ENCODE results near the gene CREB3L4.
A peak's percentile ranks its signal among the peaks of the same experiment; 100 is the strongest.
"Not testable (repeated sequence)": the region's sequence is repeated elsewhere in the genome, so short reads cannot be mapped to it uniquely, and the experiment has no call there.

Gene CREB3L4

DNA sequence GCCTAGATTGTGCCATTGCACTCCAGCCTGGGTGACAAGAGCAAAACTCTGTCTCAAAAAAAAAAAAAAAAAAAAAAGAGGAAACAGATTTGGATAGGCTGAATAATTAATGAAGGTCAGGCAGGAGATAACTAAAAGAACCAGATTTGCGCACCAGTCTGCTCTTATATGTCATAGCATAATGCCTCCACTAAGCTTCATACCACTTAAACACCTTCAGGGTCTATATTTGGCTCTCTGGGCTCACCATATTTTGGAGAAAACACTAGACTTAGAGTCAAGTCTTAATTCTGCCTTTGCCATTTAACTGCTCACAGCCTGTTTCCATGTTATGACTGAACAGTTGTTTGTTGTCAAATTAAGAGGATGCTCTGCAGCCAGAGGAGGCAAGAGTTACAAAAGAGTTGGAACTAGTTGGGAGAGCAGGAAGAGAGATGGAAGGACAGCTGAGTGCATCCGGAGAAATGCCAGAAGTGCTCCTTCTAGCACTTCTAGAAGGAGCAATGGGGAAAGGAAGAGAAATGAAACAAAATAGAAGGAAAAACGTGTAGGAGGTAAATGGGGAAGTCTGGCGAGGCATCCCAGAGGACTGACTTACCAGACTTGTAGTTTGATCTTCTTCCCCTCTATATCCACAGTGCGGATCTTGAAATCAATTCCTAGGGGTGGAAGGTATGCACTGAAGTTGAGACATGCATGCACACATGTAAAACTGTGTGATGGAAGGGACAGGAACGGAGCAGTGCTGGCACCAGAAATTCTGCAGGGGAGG is 16.6 kb downstream of the CREB3L4 start:
- no peak for TF ChIP-seq Cebpa-rat (IDR thresholded peaks at IDR 0.05)
- Histone ChIP-seq H3K27ac (no peak overlapping the region), H3K4me3 (no peak overlapping the region), H3K9ac (no peak overlapping the region), H3K4me2 (peak overlapping the region; percentile 96), H3K4me1 (peaks cover 37% of the 10 kb centered on the region), H3K9me3 (no peaks in the 10 kb centered on the region), H3K27me3 (no peaks in the 10 kb centered on the region), H3K36me3 (no peaks in the 10 kb centered on the region), H4K20me1 (no peaks in the 10 kb centered on the region)

DNA sequence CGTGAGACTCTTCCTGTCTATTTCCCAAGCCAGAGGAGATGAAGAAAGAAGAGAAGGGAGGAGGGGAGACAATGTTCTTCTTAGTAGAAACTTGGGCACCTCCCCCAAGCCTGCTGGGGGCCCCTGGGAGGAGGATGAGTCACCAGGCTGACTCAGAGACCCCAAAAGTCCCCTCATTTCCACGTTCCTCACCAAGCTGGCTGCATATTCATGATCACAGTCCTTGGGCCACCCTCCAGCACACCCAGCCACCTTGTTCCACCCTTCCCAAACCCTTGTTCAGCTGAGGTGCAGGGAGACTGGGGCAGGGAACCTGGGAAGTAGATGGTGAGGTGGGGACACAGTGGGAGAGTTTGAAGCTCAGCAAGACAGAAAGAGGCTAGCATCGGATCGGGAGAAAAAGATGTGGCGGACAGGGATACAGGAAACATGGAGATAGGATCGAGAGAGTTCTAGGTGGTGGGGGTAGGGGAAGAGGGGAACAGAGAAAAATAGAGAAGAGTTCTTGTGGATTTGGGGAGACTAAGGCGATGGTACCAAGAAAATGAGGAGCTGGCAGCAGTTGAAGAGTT is 17.7 kb downstream of the CREB3L4 start:
- no peaks in the 10 kb centered on the region for H4K20me1 ChIP-seq
- no peaks in the 10 kb centered on the region for H3K36me3 ChIP-seq
- H3K9me3 ChIP-seq = no peaks in the 10 kb centered on the region
- H3K9ac ChIP-seq = peak overlapping the region; percentile 73
- H3K27me3 ChIP-seq = no peaks in the 10 kb centered on the region
- TF ChIP-seq Cebpa-rat (IDR thresholded peaks at IDR 0.05) = no peak
- peak overlapping the region; percentile 96 for H3K4me2 ChIP-seq
- peak overlapping the region; percentile 30 for H3K27ac ChIP-seq
- H3K4me3 ChIP-seq = peak overlapping the region; percentile 66
- H3K4me1 ChIP-seq = peaks cover 42% of the 10 kb centered on the region

DNA sequence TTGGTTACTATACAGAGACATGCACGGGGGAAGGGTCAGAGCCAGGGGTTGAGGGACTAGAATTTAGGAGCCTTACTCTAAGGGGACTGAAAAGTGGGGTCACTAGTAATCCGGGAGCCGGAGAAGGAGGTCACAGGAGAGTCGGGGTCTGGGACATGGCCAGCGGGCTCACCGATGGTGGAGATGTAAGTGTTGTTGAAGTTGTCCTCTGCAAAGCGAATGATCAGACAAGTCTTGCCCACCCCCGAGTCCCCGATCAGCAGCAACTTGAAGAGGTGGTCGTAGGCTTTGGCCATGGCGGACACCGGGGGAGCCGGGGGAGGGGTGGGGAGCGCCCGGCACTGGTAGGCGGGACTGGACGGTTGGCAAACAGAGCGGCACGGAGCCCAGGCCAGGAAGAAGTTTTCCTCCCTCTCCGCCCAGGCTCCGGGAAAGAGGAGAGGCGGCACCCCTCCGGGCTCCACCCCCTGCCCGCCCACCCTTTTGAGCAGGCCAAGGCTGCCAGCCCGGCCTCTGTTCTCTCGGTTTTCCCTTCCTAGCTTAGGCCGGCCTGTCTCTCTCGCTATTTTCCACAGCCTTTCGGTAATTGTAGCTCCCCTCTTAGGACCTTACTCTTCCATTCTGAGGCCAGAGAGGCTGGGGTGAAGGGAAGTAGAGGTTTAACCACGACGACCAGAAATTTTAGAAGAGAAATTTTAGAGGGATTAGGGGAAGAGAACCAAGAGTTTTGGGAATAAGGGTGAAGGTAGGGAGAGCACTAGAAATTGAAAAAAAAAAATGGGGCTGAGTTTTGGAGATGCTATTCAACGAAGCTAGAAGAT is 18.4 kb downstream of the CREB3L4 start, which contains the start of gene RAB13:
RAB13 (minus strand) TSS at position 399 of the 821 bp plus-strand sequence; CDS start at position 296, 103 bp downstream.
- H3K4me3 ChIP-seq = peak within 1 kb of the TSS; percentile 66
- H3K27ac ChIP-seq = peak within 1 kb of the TSS; percentile 66
- H3K36me3 ChIP-seq = no peaks in the 10 kb centered on the region
- no peaks in the 10 kb centered on the region for H3K9me3 ChIP-seq
- peak within 1 kb of the TSS; percentile 96 for H3K4me2 ChIP-seq
- peak within 1 kb of the TSS; percentile 73 for H3K9ac ChIP-seq
- TF ChIP-seq Cebpa-rat (IDR thresholded peaks at IDR 0.05) = no peak
- H4K20me1 ChIP-seq = no peaks in the 10 kb centered on the region
- peaks cover 42% of the 10 kb centered on the region for H3K4me1 ChIP-seq
- no peaks in the 10 kb centered on the region for H3K27me3 ChIP-seq

- Histone ChIP-seq H3K27ac (peak overlapping the region; percentile 66), H3K4me2 (peak overlapping the region; percentile 96), H3K27me3 (no peaks in the 10 kb centered on the region), H3K9ac (peak overlapping the region; percentile 54), H3K4me1 (peaks cover 55% of the 10 kb centered on the region), H3K36me3 (peaks cover 10% of the 10 kb centered on the region), H3K9me3 (no peaks in the 10 kb centered on the region), H4K20me1 (peaks cover 14% of the 10 kb centered on the region), H3K4me3 (peak overlapping the region; percentile 66)
- no peak for TF ChIP-seq Cebpa-rat (IDR thresholded peaks at IDR 0.05)
Measured at GRCh38 chr1:153987621-153988020, 19.9 kb downstream of the CREB3L4 start.

DNA sequence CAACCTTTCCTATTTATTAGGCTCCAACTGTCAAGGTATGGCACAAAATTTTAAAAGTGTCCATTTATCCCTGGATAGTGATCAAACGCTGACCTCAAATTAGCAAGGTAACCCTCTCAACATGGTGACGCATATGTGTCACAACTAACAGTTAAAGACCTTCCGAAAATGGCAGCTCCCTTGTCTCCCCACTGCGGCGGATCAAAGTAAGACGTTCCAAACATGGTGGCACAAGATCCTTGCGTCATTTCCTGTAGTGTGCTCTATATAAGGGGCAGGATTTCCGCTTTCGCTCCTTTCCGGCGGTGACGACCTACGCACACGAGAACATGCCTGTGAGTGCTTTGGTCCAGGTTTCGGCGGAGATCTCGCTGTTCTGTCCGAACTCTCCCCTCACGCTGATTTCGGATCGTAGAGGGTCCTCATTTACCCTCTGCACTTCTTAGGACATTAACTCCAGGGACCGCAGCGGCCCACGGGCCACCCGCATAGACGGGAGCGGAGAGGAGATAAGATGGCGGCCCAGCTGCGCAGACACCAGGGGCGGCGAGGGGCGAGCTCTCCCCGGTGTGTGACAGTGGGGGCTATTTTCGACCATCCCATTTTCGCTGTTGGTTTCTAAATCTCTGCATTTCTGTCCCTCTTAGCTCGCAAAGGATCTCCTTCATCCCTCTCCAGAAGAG is 22.9 kb downstream of the CREB3L4 start, which contains the start of gene RPS27:
RPS27 (plus strand) TSS at position 295 of the 683 bp plus-strand sequence; CDS start at position 330, 35 bp downstream.
- 0 out of 2 replicates have a peak, but pooled peaks have one; percentile 23 for TF ChIP-seq Cebpa-rat (IDR thresholded peaks at IDR 0.05)
- Histone ChIP-seq H3K36me3 (peaks cover 40% of the 10 kb centered on the region), H3K4me2 (peak within 1 kb of the TSS; percentile 91), H3K9ac (peak within 1 kb of the TSS; percentile 99), H4K20me1 (peaks cover 25% of the 10 kb centered on the region), H3K27me3 (no peaks in the 10 kb centered on the region), H3K4me3 (peak within 1 kb of the TSS; percentile 85), H3K9me3 (no peaks in the 10 kb centered on the region), H3K27ac (peak within 1 kb of the TSS; percentile 99), H3K4me1 (peaks cover 51% of the 10 kb centered on the region)

- Histone ChIP-seq H3K27ac (peak overlapping the region; percentile 99), H3K4me3 (peak overlapping the region; percentile 85), H3K9me3 (no peaks in the 10 kb centered on the region), H3K36me3 (peaks cover 46% of the 10 kb centered on the region), H3K4me1 (peaks cover 46% of the 10 kb centered on the region), H3K4me2 (peak overlapping the region; percentile 91), H4K20me1 (peaks cover 25% of the 10 kb centered on the region), H3K9ac (peak overlapping the region; percentile 99), H3K27me3 (no peaks in the 10 kb centered on the region)
- no peak for TF ChIP-seq Cebpa-rat (IDR thresholded peaks at IDR 0.05)
Measured at GRCh38 chr1:153991151-153991630, 23.5 kb downstream of the CREB3L4 start.

- peak overlapping the region; percentile 85 for H3K4me3 ChIP-seq
- H3K36me3 ChIP-seq = peaks cover 47% of the 10 kb centered on the region
- peaks cover 25% of the 10 kb centered on the region for H4K20me1 ChIP-seq
- H3K9ac ChIP-seq = peak overlapping the region; percentile 99
- no peaks in the 10 kb centered on the region for H3K27me3 ChIP-seq
- no peak for TF ChIP-seq Cebpa-rat (IDR thresholded peaks at IDR 0.05)
- peak overlapping the region; percentile 99 for H3K27ac ChIP-seq
- peak overlapping the region; percentile 91 for H3K4me2 ChIP-seq
- H3K4me1 ChIP-seq = peaks cover 42% of the 10 kb centered on the region
- H3K9me3 ChIP-seq = no peaks in the 10 kb centered on the region
Measured at GRCh38 chr1:153991806-153992205, 24.1 kb downstream of the CREB3L4 start.

DNA sequence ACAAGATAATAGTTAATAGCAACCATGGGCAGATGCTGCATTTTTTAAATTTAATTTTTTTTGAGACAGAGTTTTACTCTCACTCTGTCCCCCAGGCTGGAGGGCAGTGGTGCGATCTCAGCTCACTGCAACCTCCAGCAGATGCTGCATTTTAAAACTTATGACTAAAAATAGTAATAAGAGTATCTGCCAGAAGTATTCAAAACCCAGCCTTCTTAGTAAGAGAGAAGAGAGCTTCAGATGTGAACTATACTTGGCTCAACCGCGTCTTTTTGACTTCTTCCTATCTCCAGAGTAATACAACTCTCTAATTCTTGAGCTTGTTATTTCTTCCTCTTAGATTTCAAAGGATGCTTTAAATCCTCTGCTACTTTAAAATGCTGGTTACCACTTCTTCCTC is 27.5 kb downstream of the CREB3L4 start:
- no peak overlapping the region for H3K4me2 ChIP-seq
- H3K9ac ChIP-seq = no peak overlapping the region
- peaks cover 47% of the 10 kb centered on the region for H3K36me3 ChIP-seq
- H3K9me3 ChIP-seq = no peaks in the 10 kb centered on the region
- no peak overlapping the region for H3K27ac ChIP-seq
- H3K27me3 ChIP-seq = no peaks in the 10 kb centered on the region
- no peak for TF ChIP-seq Cebpa-rat (IDR thresholded peaks at IDR 0.05)
- no peak overlapping the region for H3K4me3 ChIP-seq
- peaks cover 25% of the 10 kb centered on the region for H3K4me1 ChIP-seq
- peaks cover 25% of the 10 kb centered on the region for H4K20me1 ChIP-seq

GRCh38 chr1:153995640-153996039 is 27.9 kb downstream of the CREB3L4 start:
- no peak for TF ChIP-seq Cebpa-rat (IDR thresholded peaks at IDR 0.05)
- H3K27me3 ChIP-seq = no peaks in the 10 kb centered on the region
- H3K36me3 ChIP-seq = peaks cover 47% of the 10 kb centered on the region
- H3K4me2 ChIP-seq = no peak overlapping the region
- no peaks in the 10 kb centered on the region for H3K9me3 ChIP-seq
- no peak overlapping the region for H3K9ac ChIP-seq
- peaks cover 25% of the 10 kb centered on the region for H4K20me1 ChIP-seq
- H3K4me1 ChIP-seq = peaks cover 24% of the 10 kb centered on the region
- H3K4me3 ChIP-seq = no peak overlapping the region
- no peak overlapping the region for H3K27ac ChIP-seq

DNA sequence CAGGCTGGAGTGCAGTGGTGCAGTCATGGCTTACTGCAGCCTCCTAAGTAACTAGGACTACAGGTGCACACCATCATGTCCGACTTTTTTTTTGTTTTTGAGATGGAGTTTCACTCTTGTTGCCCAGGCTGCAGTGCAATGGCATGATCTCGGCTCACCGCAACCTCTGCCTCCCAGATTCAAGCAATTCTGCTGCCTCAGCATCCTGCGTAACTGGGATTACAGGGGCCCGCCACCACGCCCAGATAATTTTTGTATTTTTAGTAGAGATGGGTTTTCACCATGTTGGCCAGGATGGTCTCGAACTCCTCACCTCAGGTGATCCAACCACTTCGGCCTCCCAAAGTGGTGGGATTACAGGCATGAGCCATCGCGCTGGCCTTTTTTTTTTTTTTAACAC is 29.2 kb downstream of the CREB3L4 start:
- H4K20me1 ChIP-seq = peaks cover 19% of the 10 kb centered on the region
- not testable (repeated sequence) for H3K9ac ChIP-seq, H3K4me2 ChIP-seq, H3K4me3 ChIP-seq, H3K27ac ChIP-seq, H3K9me3 ChIP-seq, H3K27me3 ChIP-seq
- peaks cover 18% of the 10 kb centered on the region for H3K4me1 ChIP-seq
- H3K36me3 ChIP-seq = peaks cover 44% of the 10 kb centered on the region

All from BLaER1 (cell line).